VCaP (cell line): ENCODE measurements around the gene CSTPP1.

ENCODE experiments used
- H3K27ac ChIP-seq: fragments of 450-650 bp; 2 replicates; pipeline ENCODE4 v1.5.1; 2017
- TF ChIP-seq, protein P1 (sequence below): fragments of 450-650 bp; conservative IDR thresholded peaks from 2 replicates; pipeline ENCODE4 v1.5.1; 2017; ENCODE audit warnings: mild to moderate bottlenecking, moderate library complexity

CSTPP1 gene

GRCh38 chr11:46936138-46937110, at the start of gene CSTPP1:
CSTPP1 (plus strand) TSS chr11:46936761; CDS start chr11:46936806, 45 bp downstream.
- H3K27ac ChIP-seq, result peak within 1 kb of the TSS; percentile 71
- TF ChIP-seq, protein P1, sequence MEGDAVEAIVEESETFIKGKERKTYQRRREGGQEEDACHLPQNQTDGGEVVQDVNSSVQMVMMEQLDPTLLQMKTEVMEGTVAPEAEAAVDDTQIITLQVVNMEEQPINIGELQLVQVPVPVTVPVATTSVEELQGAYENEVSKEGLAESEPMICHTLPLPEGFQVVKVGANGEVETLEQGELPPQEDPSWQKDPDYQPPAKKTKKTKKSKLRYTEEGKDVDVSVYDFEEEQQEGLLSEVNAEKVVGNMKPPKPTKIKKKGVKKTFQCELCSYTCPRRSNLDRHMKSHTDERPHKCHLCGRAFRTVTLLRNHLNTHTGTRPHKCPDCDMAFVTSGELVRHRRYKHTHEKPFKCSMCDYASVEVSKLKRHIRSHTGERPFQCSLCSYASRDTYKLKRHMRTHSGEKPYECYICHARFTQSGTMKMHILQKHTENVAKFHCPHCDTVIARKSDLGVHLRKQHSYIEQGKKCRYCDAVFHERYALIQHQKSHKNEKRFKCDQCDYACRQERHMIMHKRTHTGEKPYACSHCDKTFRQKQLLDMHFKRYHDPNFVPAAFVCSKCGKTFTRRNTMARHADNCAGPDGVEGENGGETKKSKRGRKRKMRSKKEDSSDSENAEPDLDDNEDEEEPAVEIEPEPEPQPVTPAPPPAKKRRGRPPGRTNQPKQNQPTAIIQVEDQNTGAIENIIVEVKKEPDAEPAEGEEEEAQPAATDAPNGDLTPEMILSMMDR, result no peak

GRCh38 chr11:46888636-46889035, 47.9 kb upstream of the CSTPP1 start:
- TF ChIP-seq, protein P1, result no peak
- no peak overlapping the region for H3K27ac ChIP-seq

- TF ChIP-seq, protein P1, result no peak
- no peak overlapping the region for H3K27ac ChIP-seq
Observed at GRCh38 chr11:46889251-46889650, 47.3 kb upstream of the CSTPP1 start.

- no peak overlapping the region for H3K27ac ChIP-seq
- TF ChIP-seq, protein P1, result peak; percentile 92
Observed at GRCh38 chr11:46889689-46890475, 46.7 kb upstream of the CSTPP1 start.

- no peak overlapping the region for H3K27ac ChIP-seq
- TF ChIP-seq, protein P1, result no peak
Observed at GRCh38 chr11:46890665-46891064, 45.9 kb upstream of the CSTPP1 start.

- TF ChIP-seq, protein P1, result no peak
Observed at GRCh38 chr11:46892109-46892508, 44.5 kb upstream of the CSTPP1 start.

DNA sequence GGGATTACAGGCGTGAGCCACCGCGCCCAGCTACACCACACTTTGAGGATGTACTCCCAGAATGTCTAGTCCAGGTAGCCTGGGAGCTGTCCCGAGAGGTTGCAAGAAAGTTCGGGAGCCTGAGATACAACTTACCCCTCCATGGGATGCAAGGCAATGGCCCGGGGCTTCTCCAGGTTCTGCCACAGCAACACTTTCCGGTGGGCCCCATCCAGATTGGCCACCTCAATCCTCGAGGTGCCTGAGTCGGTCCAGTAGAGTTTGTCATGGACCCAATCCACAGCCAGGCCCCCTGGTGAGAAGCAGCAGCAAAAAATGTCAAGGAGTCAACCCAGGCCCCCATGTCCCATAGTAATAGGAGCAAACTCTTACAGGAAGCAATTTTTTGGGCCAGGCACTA, 43.7 kb upstream of the CSTPP1 start:
- TF ChIP-seq, protein P1, result no peak
- H3K27ac ChIP-seq, result no peak overlapping the region

More at GRCh38 chr11:46892109-46892508, 44.5 kb upstream of the CSTPP1 start:
- H3K27ac ChIP-seq, result no peak overlapping the region
